C4-2B (cell line): ENCODE results near the gene IL11.

Source experiments
- H3K27ac ChIP-seq: fragments of 450-650 bp; 2 replicates; pipeline ENCODE4 v1.5.1; 2017
- CTCF ChIP-seq: fragments of 450-650 bp; conservative IDR thresholded peaks from 2 replicates; pipeline ENCODE4 v1.5.1; 2017; ENCODE audit warnings: mild to moderate bottlenecking
- ZFX ChIP-seq: fragments of 450-650 bp; IDR thresholded peaks from 2 replicates; pipeline ENCODE4 v1.6.1; 2017

IL11 gene

DNA sequence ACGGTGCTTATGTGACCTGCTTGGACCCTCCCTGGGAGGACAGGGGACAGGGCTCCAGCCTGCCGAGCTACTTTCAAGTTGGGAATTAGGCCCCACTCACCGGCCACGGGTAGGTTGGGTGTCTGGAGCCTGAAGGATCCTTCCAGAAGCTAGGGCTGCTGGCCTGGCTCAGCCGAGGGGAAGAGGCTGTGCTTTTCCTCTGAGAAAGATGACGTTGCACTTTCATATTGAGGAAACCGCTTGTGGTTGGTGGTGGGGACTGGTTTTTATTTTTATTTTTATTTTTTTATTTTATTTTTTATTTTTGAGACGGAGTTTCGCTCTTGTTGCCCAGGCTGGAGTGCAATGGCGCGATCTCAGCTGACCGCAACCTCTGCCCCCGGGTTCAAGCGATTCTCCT is 45.1 kb downstream of the IL11 start, which contains the start of gene TMEM150B:
TSS of gene TMEM150B (minus strand) at position 170 of the 400 bp plus-strand sequence. CDS start 4,305 bp downstream, outside the sequence.
- TF ChIP-seq CTCF, result no peak
- TF ChIP-seq ZFX, result no peak
- no peak within 1 kb of the TSS for H3K27ac ChIP-seq

DNA sequence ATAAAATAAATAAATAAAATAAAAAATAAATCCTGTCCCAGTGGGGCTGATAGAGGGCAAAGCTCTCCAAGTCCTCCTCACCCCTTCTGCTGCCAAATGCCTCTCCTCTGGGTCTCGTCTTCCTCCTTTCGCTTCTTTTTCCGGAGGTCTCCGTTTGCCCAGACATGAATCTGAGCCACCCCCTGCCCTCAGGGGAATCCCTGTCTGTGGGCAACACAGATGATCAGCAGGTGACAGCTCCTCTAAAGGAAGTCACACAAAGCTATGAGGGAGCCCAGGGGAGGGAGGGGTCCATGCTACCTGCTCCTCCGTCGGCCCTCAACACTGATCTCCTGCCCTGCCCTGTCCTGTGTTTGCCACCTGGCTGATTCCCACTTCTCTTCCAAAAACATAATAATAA is 45.6 kb downstream of the IL11 start:
- no peak overlapping the region for H3K27ac ChIP-seq
- no peak for TF ChIP-seq ZFX
- no peak for TF ChIP-seq CTCF

GRCh38 chr19:55322204-55322885 is 47.9 kb downstream of the IL11 start:
- no peak overlapping the region for H3K27ac ChIP-seq
- TF ChIP-seq CTCF, result no peak
- TF ChIP-seq ZFX, result no peak

- TF ChIP-seq ZFX (no peak), CTCF (no peak)
- H3K27ac ChIP-seq, result no peak overlapping the region
Observed at GRCh38 chr19:55321466-55322137, 48.7 kb downstream of the IL11 start.

- TF ChIP-seq ZFX (no peak), CTCF (no peak)
- no peak overlapping the region for H3K27ac ChIP-seq
Observed at GRCh38 chr19:55320844-55321419, 49.3 kb downstream of the IL11 start.

- TF ChIP-seq ZFX (no peak), CTCF (no peak)
- no peak overlapping the region for H3K27ac ChIP-seq
Observed at GRCh38 chr19:55319785-55320184, 50.5 kb downstream of the IL11 start.

GRCh38 chr19:55316646-55317045 is 53.6 kb downstream of the IL11 start:
- no peak for TF ChIP-seq CTCF
- TF ChIP-seq ZFX, result no peak

More at GRCh38 chr19:55316646-55317045, 53.6 kb downstream of the IL11 start:
- no peak overlapping the region for H3K27ac ChIP-seq
